Kidney (tissue), 14 donors: ENCODE measurements around the gene LSAMP. TPM values are rescaled to one million over a fixed set of nuclear protein-coding genes. Genes with fewer than 3 reads are reported as not detected.

ENCODE experiments used
- DNase-seq, 5 donors: peaks; one replicate each; pipeline ENCODE4 v3.0.0-alpha.2; 2013 to 2020
- FAIRE-seq: peaks from 2 replicates; lab custom pipeline; 2012; peaks lifted over from hg19 to GRCh38; lab: Jason Lieb, UNC
- H3K27ac ChIP-seq, 2 donors: one replicate each; pipeline ENCODE4 v1.7.0; 2013; ENCODE audit warnings: low read depth in 2 of 2, low read length in 2 of 2, inconsistent platforms in 1 of 2
- H3K27me3 ChIP-seq: one replicate; pipeline ENCODE4 v1.7.1; 2013; ENCODE audit warnings: low read length, inconsistent platforms; ENCODE audit not compliant: control insufficient read depth, insufficient read depth
- H3K36me3 ChIP-seq, 3 donors: one replicate each; pipeline versions ENCODE4 v1.7.0 to v1.7.1; 2013; ENCODE audit warnings: low read length in 3 of 3, control low read depth in 1 of 3, inconsistent platforms in 1 of 3; ENCODE audit not compliant: insufficient read depth in 3 of 3, control insufficient read depth in 2 of 3
- H3K4me1 ChIP-seq, 3 donors: one replicate each; pipeline versions ENCODE4 v1.7.0 to v1.7.1; 2013; ENCODE audit warnings: low read length in 3 of 3, inconsistent platforms in 1 of 3, low read depth in 1 of 3; ENCODE audit not compliant: control insufficient read depth in 2 of 3, insufficient read depth in 2 of 3
- H3K4me3 ChIP-seq, 3 donors: one replicate each; pipeline versions ENCODE4 v1.7.0 to v1.8.1; 2013; ENCODE audit warnings: low read length in 3 of 3, control low read depth in 1 of 3, inconsistent platforms in 1 of 3
- H3K9ac ChIP-seq, 3 donors: one replicate each; pipeline versions ENCODE4 v1.7.0 to v1.7.1; 2013; ENCODE audit warnings: low read length in 3 of 3, control low read depth in 1 of 3, inconsistent platforms in 1 of 3
- H3K9me3 ChIP-seq, 3 donors: one replicate each; pipeline versions ENCODE4 v1.7.0 to v1.7.1; 2013; ENCODE audit warnings: low read length in 3 of 3, control low read depth in 1 of 3, inconsistent platforms in 1 of 3; ENCODE audit not compliant: control insufficient read depth in 2 of 3, insufficient read depth in 1 of 3
- intact Hi-C: fragments of 100-400 bp; cut with DNase I; formaldehyde crosslinking; loops from one replicate; pipeline ENCODE4 v1.11.1; 2022
- polyA plus RNA-seq: library from polyadenylated mRNA; stranded (reverse); fragments of 350-450 nt; fragmentation: Illumina TruSeq; extraction: RNeasy Lipid Tissue Mini Kit (QIAGEN cat#74804); gene quantifications from one replicate; pipeline ENCODE4 v1.2.3, GENCODE V29; 2014; ENCODE audit warnings: low read depth, low replicate concordance; ENCODE audit not compliant: insufficient read depth
- total RNA-seq: library from RNA; stranded (reverse); fragmentation: NEBNext Ultra II Directional; extraction: Animal tissue kit (Norgen Biotek cat#: 25700); gene quantifications from one replicate; pipeline ENCODE4 v1.2.1, GENCODE V29; 2021
- TF ChIP-seq, protein P1 (sequence below): IDR thresholded peaks from 3 replicates; pipeline ENCODE4 v1.5.1; 2012; ENCODE audit warnings: mild to moderate bottlenecking, moderate library complexity, borderline replicate concordance; ENCODE audit not compliant: insufficient read depth; ENCODE audit errors: extremely low read depth
- donor health status: control.
- donor health status: control.
- donor health status: control.
- donor health status: control.
- donor health status: control.
- donor health status: DM: yes; HTN: yes; CAD: no.
- donor health status: Normal renal cell carcinoma (clear cell type).

LSAMP gene
- total and polyA plus RNA-seq, 2 donors from 2014 or later, result 1.4 to 3.5 TPM

DNA sequence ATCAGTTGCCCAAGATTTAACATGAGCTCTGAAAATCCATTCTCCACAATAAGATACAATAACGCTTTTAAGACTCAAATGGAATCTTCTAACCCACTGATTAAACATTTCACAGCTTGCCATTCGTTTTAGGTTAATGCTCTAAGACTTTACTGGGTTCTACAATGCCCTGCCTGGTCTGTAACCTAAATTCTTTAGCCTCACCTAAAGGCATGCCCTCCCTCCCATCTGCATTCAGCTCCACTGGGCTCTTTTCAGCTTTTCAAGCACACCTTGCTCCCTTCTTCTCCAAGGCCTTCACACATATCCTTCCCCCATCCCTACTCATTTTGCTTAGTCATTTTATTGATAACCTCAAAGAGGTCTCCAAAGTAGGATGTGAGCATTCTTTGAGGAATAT is 290.9 kb downstream of the LSAMP start:
- Histone ChIP-seq H3K27me3 (no peaks in the 10 kb centered on the region), H3K36me3 (no peaks in the 10 kb centered on the region), H3K9me3 (no peaks in the 10 kb centered on the region), H3K27ac (no peak overlapping the region), H3K4me3 (no peak overlapping the region), H3K4me1 (no peaks in the 10 kb centered on the region), H3K9ac (no peak overlapping the region)
- no peak for DNase-seq
- FAIRE-seq, result no peak
- intact Hi-C loops, result no loop called here
- TF ChIP-seq, protein P1, sequence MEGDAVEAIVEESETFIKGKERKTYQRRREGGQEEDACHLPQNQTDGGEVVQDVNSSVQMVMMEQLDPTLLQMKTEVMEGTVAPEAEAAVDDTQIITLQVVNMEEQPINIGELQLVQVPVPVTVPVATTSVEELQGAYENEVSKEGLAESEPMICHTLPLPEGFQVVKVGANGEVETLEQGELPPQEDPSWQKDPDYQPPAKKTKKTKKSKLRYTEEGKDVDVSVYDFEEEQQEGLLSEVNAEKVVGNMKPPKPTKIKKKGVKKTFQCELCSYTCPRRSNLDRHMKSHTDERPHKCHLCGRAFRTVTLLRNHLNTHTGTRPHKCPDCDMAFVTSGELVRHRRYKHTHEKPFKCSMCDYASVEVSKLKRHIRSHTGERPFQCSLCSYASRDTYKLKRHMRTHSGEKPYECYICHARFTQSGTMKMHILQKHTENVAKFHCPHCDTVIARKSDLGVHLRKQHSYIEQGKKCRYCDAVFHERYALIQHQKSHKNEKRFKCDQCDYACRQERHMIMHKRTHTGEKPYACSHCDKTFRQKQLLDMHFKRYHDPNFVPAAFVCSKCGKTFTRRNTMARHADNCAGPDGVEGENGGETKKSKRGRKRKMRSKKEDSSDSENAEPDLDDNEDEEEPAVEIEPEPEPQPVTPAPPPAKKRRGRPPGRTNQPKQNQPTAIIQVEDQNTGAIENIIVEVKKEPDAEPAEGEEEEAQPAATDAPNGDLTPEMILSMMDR, result no peak

DNA sequence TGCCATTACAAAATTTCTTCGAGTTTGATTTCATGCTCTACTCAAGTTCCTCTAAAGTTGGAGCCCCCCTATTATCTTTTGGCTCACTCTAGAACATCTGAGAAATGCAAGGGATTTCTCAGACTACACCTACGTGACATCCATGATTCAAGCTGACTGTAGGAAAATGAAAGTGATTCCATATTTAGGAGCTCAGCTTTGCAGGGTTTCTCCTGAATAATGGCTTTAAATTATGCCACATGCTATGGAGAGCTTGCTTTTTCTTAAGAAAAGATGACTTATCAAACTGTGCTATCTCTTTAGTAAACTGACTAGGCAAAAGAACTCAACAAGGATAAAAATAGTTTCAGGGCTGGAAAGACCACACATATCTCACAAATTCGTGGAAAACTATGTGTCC is 292.1 kb downstream of the LSAMP start:
- Histone ChIP-seq H3K9ac (no peak overlapping the region), H3K4me3 (no peak overlapping the region)

DNA sequence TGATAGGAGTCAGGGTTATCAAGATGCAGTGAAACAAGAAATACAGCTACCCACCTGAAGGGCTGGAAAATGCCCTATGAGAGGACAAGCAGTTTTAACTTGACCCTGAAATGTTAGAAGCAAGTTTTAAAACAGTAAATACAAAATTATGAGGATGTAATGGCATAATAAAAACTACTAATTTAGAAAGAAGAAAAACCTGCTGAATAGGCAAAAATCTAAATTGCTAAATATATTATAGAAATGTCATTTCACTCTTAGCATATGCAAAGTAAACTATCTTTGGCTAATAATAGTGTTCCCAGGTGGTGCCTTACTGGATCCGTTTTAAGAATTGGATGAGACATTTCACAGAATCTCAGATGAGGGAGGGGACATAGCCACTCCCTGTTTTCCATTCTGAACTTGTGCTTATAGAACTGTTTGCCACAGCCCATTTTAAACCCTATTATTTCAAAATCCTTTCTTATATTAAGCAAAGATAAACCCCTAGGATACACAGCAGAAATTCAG is 294.6 kb downstream of the LSAMP start:
- no peak for FAIRE-seq
- intact Hi-C loops, result no loop called here
- H3K4me3 ChIP-seq, result no peak overlapping the region

More for the DNA sequence above, 292.1 kb downstream of the LSAMP start:
- DNase-seq, result no peak
- no peak for FAIRE-seq
- TF ChIP-seq, protein P1, result no peak
- Histone ChIP-seq H3K4me1 (no peaks in the 10 kb centered on the region), H3K27me3 (no peaks in the 10 kb centered on the region), H3K9me3 (no peaks in the 10 kb centered on the region), H3K36me3 (no peaks in the 10 kb centered on the region), H3K27ac (no peak overlapping the region)
- intact Hi-C loops, result no loop called here

More for the DNA sequence above, 294.6 kb downstream of the LSAMP start:
- DNase-seq, result no peak
- Histone ChIP-seq H3K27me3 (no peaks in the 10 kb centered on the region), H3K4me1 (no peaks in the 10 kb centered on the region), H3K9me3 (no peaks in the 10 kb centered on the region), H3K27ac (no peak overlapping the region), H3K9ac (no peak overlapping the region), H3K36me3 (no peaks in the 10 kb centered on the region)
- TF ChIP-seq, protein P1, result no peak
